NCI-H2107 (cell line): ENCODE data around the gene HES6.

Experiments used
- DNase-seq: peaks from one replicate; lab custom pipeline; 2025; lab: John Stamatoyannopoulos, UW

HES6 gene

GRCh38 chr2:238233625-238234024 is 6.2 kb downstream of the HES6 start:
- no peak for DNase-seq

DNA sequence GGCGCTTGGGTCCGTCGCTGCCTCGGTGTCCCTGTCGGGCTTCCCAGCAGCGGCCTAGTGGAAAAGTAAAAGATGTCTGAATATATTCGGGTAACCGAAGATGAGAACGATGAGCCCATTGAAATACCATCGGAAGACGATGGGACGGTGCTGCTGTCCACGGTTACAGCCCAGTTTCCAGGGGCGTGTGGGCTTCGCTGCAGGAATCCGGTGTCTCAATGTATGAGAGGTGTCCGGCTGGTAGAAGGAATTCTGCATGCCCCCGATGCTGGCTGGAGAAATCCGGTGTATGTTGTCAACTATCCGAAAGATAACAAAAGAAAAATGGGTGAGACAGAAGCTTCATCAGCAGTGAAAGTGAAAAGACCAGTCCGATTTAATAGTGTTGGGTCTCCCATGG is 8.0 kb downstream of the HES6 start:
- no peak for DNase-seq

DNA sequence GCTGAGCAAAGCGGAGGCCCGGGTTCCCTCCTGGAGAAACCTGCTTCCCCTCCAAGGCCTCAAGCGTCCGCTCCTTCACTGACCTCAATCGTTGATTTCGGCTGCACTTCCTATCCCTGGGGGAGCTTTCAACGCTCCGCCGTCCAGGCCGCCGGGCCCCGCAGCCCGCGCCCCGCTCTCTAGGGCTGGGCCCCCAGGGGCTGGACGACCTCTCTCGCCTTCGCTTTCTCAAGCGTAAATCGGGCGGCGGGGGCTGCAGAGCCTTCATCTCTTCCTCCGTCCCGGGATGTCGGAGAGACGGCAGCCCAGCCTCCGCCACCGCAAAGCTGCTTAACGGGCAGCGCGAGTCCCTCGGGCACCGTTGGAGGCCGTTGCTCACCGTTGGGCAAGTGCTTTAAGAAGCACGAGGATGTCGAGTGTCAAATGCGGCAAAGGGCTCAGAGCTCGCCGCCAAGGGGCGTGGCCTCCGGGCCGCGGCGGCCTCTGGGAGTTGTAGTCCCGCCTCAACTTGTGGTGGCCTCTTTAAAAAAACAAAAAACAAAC is 8.5 kb downstream of the HES6 start:
- no peak for DNase-seq

GRCh38 chr2:238230699-238231098 is 9.1 kb downstream of the HES6 start:
- no peak for DNase-seq

GRCh38 chr2:238228700-238229099 is 11.1 kb downstream of the HES6 start:
- no peak for DNase-seq

DNA sequence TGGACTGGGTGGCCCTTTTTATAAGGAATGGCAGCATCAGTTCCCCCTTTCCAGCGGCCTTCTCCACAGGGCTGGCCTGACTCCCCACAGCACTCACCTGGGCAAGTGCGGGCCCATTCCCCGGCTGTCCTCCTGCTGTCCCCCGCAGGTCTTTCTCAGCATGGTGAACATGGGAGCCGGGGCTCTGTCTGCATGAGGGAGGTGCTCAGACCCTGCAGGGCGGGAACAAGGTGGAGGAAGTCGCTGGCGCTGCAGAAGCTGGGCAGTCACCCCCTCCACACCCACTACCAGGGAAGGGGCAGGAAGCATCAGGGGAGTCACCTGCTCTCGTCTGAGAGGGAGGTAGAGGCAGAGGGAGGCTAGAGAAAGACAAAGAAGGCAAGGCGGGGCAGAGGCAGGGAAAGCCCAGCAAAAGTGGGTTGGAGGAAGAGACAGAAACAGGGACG is 12.2 kb downstream of the HES6 start:
- DNase-seq = no peak

GRCh38 chr2:238226698-238227586 is 12.9 kb downstream of the HES6 start:
- DNase-seq = no peak

DNA sequence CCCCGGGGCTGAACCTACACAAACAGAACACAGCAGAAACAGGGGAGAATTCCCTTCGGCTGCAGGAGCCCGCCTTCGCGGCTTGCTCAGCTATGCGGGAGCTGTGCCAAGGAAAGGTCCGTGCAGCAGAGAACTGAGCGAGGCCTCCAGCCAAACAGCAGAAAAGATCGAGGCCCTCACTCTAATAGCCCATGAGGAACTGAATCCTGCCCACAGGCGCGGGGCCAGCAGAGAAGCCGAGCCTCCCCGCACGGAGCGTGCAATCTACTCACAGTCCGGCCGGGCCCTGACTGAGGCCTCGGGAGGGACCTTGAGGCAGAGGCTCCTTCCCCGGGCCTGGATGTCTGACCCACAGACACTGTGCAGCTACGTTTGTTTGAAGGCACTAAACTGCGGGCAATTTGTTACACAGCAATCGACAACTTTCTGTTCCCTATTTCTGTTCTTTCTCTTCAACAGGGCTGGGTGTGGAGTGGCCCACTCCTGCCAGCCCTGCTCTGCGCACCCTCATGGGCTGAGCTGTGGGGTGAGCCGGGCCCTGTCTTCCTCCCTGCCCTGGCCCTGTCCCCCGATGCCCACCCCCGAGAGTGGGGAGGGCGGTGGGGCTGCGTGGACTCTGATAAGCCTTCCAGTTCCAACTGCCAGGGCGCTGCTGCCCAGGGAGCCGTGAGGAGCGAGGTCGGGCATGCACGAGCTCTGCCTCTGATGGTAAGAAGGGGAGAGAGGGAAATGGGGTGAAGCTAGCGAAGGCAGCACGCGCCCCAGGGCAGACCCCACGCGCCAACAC is 13.7 kb downstream of the HES6 start:
- no peak for DNase-seq

GRCh38 chr2:238225121-238225520 is 14.7 kb downstream of the HES6 start:
- no peak for DNase-seq

DNA sequence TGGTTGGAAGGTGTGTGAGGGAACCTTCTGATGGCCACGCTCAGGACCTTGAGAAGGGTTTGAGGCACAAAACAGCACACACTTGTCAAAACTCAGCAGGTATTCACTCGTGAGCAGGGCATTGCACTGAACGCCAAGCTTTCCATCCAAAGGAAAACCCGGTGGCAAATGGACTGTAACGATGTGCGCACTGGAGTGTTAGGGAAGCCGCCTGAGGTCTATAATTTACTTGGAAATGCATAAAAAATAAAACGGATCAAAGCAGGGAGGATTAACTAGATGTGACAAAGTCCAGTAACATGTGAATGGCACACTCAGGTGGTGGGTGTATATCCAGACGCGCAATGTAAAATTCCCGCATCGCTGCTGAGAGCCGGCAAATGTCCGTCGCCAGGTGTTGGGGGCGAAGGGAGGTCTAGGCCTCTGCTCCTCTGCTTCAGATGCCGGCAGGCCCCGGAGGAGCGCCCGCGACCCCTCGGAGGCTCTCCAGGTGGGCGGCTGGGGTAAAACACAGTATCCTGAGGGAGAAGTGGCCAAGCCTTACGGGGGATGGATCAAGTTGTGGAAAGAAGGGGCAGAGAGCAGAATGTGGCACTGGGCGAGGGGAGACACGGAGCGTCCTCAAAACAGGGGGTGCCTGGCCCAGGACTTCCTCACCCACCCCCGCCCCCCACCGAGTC is 15.3 kb downstream of the HES6 start:
- no peak for DNase-seq

DNA sequence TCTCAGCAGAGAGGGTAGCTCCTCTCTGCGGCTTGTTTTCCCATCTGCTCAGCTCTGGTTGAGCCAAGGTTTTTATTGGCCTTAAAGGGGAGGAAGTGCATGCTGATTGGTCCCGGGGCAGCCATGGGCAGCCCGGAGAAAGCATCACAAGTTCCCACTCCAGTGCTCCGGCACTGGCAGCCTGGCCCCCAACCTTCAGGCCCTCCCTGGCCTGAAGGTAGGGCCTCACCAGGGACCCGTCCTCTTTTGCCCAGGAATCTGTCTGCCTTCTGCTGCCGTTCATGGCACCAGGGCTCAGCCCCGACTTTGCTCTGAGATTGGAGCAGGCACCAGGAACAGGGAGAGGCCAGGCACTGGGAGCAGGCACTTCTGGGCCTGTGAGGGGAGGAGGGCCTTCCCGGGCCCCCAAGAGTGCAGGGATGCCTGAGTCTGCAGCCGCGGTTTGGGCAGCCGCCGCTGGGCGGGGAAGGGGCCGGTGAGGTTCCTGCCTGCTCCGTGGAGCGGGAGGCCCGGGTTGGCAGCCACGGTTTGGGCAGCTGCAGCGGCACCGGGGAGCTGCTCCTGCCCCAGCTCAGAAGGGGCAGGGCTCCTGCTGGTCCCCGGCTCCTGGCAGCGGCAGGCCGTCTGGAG is 18.8 kb downstream of the HES6 start:
- no peak for DNase-seq

DNA sequence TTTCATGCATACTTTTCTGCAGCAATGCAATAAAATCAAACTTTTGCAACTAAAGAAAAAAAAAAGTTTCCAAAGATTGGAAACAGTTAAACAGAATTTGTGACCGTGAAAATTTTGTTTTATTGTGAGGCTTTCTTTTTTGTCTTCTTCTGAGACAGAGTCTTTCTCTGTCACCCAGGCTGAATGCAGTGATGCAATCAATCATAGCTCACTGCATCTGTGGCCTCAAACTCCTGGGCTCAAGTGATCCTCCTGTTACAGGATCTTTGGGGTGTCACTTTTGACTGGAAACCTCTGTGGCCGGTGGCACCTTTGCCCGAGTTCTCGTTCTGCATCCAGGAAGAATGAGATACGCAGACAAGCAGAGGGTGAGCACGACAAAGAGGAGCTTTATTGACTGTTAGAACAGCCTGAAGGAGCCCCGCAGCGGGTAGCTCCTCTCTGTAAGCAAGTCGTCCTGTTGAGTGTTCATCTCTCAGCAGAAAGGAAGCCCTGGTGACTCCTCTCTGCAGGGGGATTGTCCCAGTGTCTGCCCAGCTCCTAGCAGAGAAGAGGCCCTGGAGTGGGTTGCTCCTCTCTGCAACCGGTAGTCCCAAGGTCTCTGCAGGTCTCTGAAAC is 19.5 kb downstream of the HES6 start:
- no peak for DNase-seq

DNA sequence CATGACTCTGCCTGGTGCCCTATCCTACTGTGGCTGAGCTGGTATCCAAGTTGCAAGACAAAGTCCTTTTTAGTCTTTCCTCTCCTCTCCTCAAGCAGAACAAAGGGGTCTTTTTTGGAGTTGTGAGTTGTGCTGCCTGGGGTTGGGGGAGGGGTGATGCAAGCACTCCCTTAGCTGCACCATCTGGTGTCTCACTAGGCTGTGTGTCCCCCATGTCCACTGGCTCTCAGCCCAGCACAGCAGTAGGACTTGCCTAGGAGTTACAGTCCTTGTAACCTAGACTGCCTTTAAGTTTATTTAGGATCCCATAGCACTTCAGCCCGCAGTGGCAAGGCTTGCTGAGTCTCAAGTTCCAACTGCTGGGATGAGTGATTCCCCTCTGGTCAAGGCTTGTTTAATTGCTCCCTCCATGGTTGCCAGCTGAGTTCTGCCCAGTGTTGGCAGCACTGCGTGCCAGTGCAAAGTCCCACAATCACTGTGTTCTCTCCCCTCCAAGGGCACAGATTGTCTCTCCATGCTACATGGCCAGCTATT is 23.1 kb downstream of the HES6 start:
- no peak for DNase-seq

DNA sequence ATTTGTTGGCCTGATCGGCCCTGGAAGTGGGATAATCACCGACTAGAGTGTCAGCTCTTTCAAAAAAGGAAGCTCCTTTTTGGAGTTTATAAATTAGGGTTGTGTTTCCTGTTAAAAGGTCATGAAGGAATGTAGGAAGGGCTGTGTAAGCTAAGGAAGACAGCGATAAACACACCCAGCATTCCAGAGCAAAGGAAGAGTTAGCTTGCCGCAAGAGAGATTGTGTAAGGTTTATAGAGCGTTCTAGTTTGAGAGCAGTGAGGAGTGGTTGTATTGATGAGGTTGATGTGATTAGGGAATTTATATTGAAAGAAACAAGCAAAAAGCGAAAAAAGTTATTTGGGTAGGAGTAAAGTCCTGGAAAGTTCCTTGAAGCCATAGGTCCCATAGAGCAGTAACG is 32.8 kb downstream of the HES6 start:
- no peak for DNase-seq

DNA sequence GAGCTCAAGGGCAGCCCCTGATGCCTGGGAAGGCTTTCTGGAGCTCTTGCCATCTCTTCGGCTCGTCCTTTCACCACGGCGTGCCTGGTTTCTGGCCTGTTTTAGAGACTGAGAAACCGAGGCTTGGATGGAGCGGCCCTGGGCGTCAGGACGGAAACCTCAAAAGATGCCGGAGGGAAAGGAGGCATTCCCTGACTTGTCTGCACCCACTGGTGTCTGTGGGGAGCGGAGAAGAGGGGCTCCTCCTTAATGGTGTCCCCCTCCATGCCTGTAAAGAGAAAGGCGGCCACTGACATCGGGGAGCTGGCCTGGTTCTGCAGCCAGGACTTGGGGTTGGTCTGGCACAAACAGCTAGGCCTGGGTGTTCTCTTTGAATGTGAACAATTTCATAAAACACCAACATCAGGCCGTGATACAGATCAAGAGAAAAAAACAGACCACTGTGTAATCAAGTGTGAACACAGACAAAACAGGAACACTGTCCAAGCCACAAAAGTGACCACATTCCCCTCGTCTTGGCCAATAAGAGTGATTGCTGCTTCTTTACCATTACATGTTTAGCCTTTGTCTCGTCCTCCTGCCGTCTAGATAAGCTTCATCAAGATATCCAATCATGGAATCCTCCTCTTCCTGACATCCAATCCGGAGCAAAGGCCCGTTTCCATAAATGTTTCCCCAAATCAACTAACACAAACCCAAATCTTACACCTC is 35.7 kb downstream of the HES6 start:
- no peak for DNase-seq

DNA sequence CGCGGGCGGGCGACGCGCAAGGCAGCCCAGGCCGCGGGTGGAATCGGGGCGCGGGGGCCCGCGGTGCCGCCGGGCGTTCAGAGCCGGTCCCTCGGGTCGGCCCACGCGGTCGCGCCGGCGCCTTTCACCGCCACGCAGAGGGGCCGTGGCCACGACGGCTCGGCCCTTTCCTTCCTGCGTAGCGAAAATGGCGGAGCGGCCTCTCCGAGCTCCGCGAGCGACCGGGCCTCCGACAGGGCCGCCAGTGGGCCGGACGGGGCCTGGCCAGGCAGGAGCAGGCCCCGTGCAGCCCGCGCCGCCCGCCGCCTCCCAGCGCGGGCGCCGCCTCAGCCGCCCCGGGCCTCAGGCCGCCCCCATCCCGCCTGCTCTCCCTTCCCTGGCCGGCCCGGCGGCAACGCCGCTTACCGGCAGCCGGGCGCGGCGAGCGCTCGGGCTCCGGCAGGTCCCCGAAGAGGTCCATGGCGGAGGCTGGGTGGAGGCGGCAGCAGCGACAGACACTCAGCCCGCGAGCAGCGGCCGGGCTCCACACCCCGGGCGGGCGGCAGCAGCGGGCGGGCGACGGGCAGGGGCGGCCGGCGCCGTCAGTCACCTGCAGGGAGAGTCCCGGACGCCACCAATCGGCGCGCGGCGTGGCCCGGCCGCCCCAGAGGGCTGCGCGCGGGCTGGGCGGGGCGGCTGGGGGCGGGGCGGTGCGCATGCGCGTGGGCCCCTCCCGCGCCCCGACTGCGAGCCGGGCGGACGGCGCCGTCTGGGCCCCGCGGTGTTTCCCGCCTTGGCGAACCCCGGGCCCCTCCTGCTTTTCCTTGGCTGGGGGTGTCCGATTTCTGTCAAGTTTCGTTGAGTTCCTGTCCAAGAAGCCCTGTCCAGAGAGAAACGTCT is 36.5 kb downstream of the HES6 start, which contains the start of gene ILKAP:
Gene ILKAP (minus strand): TSS at position 602 of the 879 bp plus-strand sequence. CDS start 142 bp downstream, at position 460.
- peak; percentile 66 for DNase-seq

DNA sequence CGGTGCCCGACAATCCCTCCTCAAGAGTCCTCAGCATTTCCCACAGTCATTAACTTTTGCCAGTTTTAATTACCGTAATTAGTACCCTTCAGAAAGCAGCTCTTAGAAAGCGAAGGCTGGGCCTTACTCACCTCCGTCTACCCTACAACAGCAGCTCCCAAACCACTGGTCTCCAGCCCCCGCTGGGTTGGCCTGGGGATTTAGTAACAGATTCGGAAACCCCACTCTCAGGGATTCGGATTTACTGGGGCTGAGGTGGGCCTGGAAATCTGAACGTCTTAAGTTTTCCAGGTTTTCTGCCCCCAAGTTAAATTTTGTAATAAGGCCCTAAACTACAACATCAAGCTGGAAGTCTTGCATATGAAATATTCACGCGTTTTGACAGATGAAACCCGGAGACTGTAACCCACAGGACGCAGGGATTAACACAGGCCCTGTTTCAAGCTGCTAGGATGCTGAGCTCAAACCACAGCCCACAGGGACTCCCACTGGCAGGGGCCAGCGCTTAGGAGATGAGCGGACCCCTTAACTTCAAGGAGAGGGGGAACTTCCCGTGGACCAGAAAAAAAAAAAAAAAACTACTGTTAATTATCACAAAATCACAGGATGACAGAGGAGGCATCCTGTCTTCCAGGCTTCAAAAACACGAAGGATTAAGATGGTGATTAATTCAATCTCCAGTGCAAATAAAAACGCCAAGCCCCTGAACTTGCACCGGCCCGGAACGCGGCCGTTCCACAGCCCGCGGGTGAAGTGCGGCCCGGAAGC is 37.3 kb downstream of the HES6 start:
- no peak for DNase-seq

DNA sequence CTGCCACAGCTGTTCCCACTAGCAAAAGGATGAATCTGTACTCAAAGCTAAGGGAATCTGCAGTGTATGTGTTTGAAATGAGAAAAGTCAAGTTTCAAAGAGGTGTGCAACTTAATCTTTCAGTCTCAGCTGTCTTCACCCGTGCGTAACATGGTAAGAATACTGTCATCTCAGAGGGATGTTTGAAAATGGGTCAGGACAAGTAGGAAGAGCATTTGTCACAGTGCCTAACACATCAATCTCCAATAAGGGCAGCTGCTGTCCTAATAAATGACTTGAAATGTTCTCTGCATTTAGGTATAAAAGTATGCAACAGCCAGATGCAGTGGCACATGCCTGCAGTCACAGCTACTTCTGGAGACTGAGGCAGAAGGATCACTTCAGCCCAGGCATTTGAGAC is 49.4 kb downstream of the HES6 start:
- DNase-seq = no peak
